HepG2 (cell line): ENCODE data around the gene ECHDC1. TPM values are rescaled to one million over a fixed set of nuclear protein-coding genes. Genes with fewer than 3 reads are reported as not detected.

Experiments
- CBX2 ChIP-seq, 2 experiments: fragments of 200-600 bp in 1 of 2; sonication (generic); formaldehyde crosslinking in 1 of 2; IDR thresholded peaks; 2 replicates each; pipeline versions ENCODE4 v1.7.0 to v1.8.1; 2018 to 2022; ENCODE audit warnings: low read depth in 2 of 2, low read length in 1 of 2, mild to moderate bottlenecking in 1 of 2, missing genetic modification reagents in 1 of 2
- CC2D1A ChIP-seq: sonication (generic); formaldehyde crosslinking; IDR thresholded peaks from 2 replicates; pipeline ENCODE4 v1.8.1; 2023; ENCODE audit warnings: mild to moderate bottlenecking, missing genetic modification reagents
- CTCF ChIP-seq: sonication (generic); formaldehyde crosslinking; IDR thresholded peaks from 2 replicates; pipeline ENCODE4 v1.5.0; 2020; ENCODE audit warnings: mild to moderate bottlenecking, missing genetic modification reagents, moderate library complexity
- EEA1 ChIP-seq: sonication (generic); formaldehyde crosslinking; IDR thresholded peaks from 2 replicates; pipeline ENCODE4 v1.5.1; 2020; ENCODE audit warnings: mild to moderate bottlenecking, missing genetic modification reagents, borderline replicate concordance
- ETV5 ChIP-seq: IDR thresholded peaks from 2 replicates; pipeline ENCODE4 v1.6.1; 2018; ENCODE audit warnings: missing biosample characterization, missing genetic modification reagents, inconsistent platforms, borderline replicate concordance
- KAT2B ChIP-seq: fragments of 150-350 bp; IDR thresholded peaks from 2 replicates; pipeline ENCODE4 v1.6.1; 2014; ENCODE audit warnings: low read depth, low read length, borderline replicate concordance
- KDM3A ChIP-seq: IDR thresholded peaks from 2 replicates; pipeline ENCODE4 v1.6.1; 2018; ENCODE audit warnings: low read depth, missing compliant biosample characterization
- NCOA2 ChIP-seq: sonication (generic); formaldehyde crosslinking; IDR thresholded peaks from 2 replicates; pipeline ENCODE4 v1.8.0; 2022; ENCODE audit warnings: inconsistent platforms
- PHB2 ChIP-seq: fragments of 450-650 bp; IDR thresholded peaks from 2 replicates; pipeline ENCODE4 v1.6.1; 2018; ENCODE audit not compliant: partially characterized antibody
- SCMH1 ChIP-seq: sonication (generic); formaldehyde crosslinking; IDR thresholded peaks from 2 replicates; pipeline ENCODE4 v1.9.0; 2021; ENCODE audit warnings: missing genetic modification reagents, mild to moderate bottlenecking, borderline replicate concordance
- SNRNP70 ChIP-seq: fragments of 200-400 bp; formaldehyde crosslinking; IDR thresholded peaks from 2 replicates; pipeline ENCODE4 v1.6.1; 2017; ENCODE audit warnings: mild to moderate bottlenecking, low read depth, low read length, moderate library complexity
- TIGD3 ChIP-seq: sonication (generic); formaldehyde crosslinking; IDR thresholded peaks from 2 replicates; pipeline ENCODE4 v1.5.1; 2020; ENCODE audit warnings: mild to moderate bottlenecking, missing genetic modification reagents, borderline replicate concordance
- YY1 ChIP-seq: IDR thresholded peaks from 2 replicates; pipeline ENCODE4 v1.6.1; 2011; ENCODE audit warnings: low read length, low read depth, moderate library complexity, mild to moderate bottlenecking; ENCODE audit not compliant: insufficient read depth, insufficient replicate concordance
- ZBTB33 ChIP-seq: sonication (generic); formaldehyde crosslinking; IDR thresholded peaks from 2 replicates; pipeline ENCODE4 v1.4.0; 2020; ENCODE audit warnings: missing genetic modification reagents
- ZMYM2 ChIP-seq: sonication (generic); formaldehyde crosslinking; IDR thresholded peaks from 2 replicates; pipeline ENCODE4 v1.8.0; 2022; ENCODE audit warnings: mild to moderate bottlenecking, missing genetic modification reagents
- ZNF12 ChIP-seq: sonication (generic); formaldehyde crosslinking; IDR thresholded peaks from 2 replicates; pipeline ENCODE4 v1.5.0; 2020; ENCODE audit warnings: missing genetic modification reagents
- ZNF296 ChIP-seq: sonication (generic); formaldehyde crosslinking; conservative IDR thresholded peaks from 2 replicates; pipeline ENCODE4 v1.5.0; 2020; ENCODE audit warnings: mild to moderate bottlenecking, missing genetic modification reagents
- ZNF350 ChIP-seq: sonication (generic); formaldehyde crosslinking; IDR thresholded peaks from 2 replicates; pipeline ENCODE4 v1.4.0; 2020; ENCODE audit warnings: mild to moderate bottlenecking, low read depth, missing genetic modification reagents, borderline replicate concordance
- ZNF44 ChIP-seq: sonication (generic); formaldehyde crosslinking; IDR thresholded peaks from 2 replicates; pipeline ENCODE4 v1.5.1; 2020; ENCODE audit warnings: mild to moderate bottlenecking, missing genetic modification reagents
- ZNF441 ChIP-seq: sonication (generic); formaldehyde crosslinking; IDR thresholded peaks from 2 replicates; pipeline ENCODE4 v1.7.0; 2021; ENCODE audit warnings: missing genetic modification reagents, borderline replicate concordance
- ZNF460 ChIP-seq: sonication (generic); formaldehyde crosslinking; IDR thresholded peaks from 2 replicates; pipeline ENCODE4 v1.5.1; 2020; ENCODE audit warnings: missing genetic modification reagents, mild to moderate bottlenecking, borderline replicate concordance
- ZNF710 ChIP-seq: sonication (generic); formaldehyde crosslinking; IDR thresholded peaks from 2 replicates; pipeline ENCODE4 v1.5.0; 2020; ENCODE audit warnings: mild to moderate bottlenecking, missing genetic modification reagents, borderline replicate concordance
- ZNF75D ChIP-seq: sonication (generic); formaldehyde crosslinking; IDR thresholded peaks from 2 replicates; pipeline ENCODE4 v1.8.1; 2023; ENCODE audit warnings: missing genetic modification reagents, mild to moderate bottlenecking, borderline replicate concordance
- polyA plus RNA-seq, 8 experiments: library from polyadenylated mRNA; depleted of rRNA in 3 of 8; stranded (reverse) in 7 of 8; unstranded in 1 of 8; fragments of >200 nt; fragmentation: Illumina TruSeq in 4 of 8; extraction: Trizol in 4 of 8; gene quantifications; 2 replicates each; pipeline versions ENCODE4 v1.2.1 to v1.2.3, GENCODE V29; 2011 to 2016; ENCODE audit warnings: low read depth in 4 of 8, missing spikeins in 1 of 8, mixed read lengths in 1 of 8; ENCODE audit not compliant: insufficient read depth in 1 of 8
- total RNA-seq, 5 experiments: library from RNA; depleted of rRNA; stranded (reverse); fragments of >200 nt; fragmentation: Illumina TruSeq; extraction: Trizol; gene quantifications; 2 replicates each; pipeline ENCODE4 v1.2.3, GENCODE V29; 2016; ENCODE audit warnings: low read depth in 1 of 5

The ECHDC1 gene
- total and polyA plus RNA-seq, 2 of the 13 experiments (the other 11 are each of a cell fraction or from before 2014, with no cell fraction given), result 32.8 to 98.1 TPM

- TF ChIP-seq ZBTB33 (CRISPR knock-in tag), result no peak
- no peak for TF ChIP-seq PHB2
- no peak for TF ChIP-seq ZNF12 (CRISPR knock-in tag)
- no peak for TF ChIP-seq SNRNP70
- TF ChIP-seq ZNF44 (CRISPR knock-in tag), result peak; percentile 8; the same call in 1 of the 2 replicates
- no peak for TF ChIP-seq SCMH1
- TF ChIP-seq CC2D1A (CRISPR knock-in tag), result no peak
- TF ChIP-seq KDM3A (CRISPR knock-in tag), result no peak
- no peak for TF ChIP-seq ZNF75D (CRISPR knock-in tag)
- TF ChIP-seq CBX2 (IDR thresholded peaks at IDR 0.05; ENCODE audit: low read depth, low read length), result no peak
- TF ChIP-seq CBX2 (CRISPR knock-in tag; IDR thresholded peaks at IDR 0.05; ENCODE audit: low read depth), result no peak
- TF ChIP-seq CTCF (CRISPR knock-in tag), result peak; percentile 92
- no peak for TF ChIP-seq TIGD3
- no peak for TF ChIP-seq ZNF460 (CRISPR knock-in tag)
- no peak for TF ChIP-seq ZNF350 (CRISPR knock-in tag)
- TF ChIP-seq NCOA2, result peak; percentile 19; the same call in 1 of the 2 replicates
- no peak for TF ChIP-seq YY1
- TF ChIP-seq ZNF710, result peak; percentile 4; the same call in 1 of the 2 replicates
- no peak for TF ChIP-seq ZNF441 (CRISPR knock-in tag)
- TF ChIP-seq EEA1 (CRISPR knock-in tag), result no peak
- TF ChIP-seq ETV5 (CRISPR knock-in tag), result no peak; the same call in 1 of the 2 replicates
- TF ChIP-seq ZNF296 (CRISPR knock-in tag), result no peak
- TF ChIP-seq ZMYM2 (CRISPR knock-in tag), result no peak
- TF ChIP-seq KAT2B, result no peak
Observed at GRCh38 chr6:127266178-127266891, 77.1 kb downstream of the ECHDC1 start, which contains the start of gene RNF146 (continued).
